Memory B cell (primary cell): Measurements from ENCODE around the gene KMT2A.
A peak's percentile ranks its signal among the peaks of the same experiment; 100 is the strongest.
"Not testable (repeated sequence)": the region's sequence is repeated elsewhere in the genome, so short reads cannot be mapped to it uniquely, and the experiment has no call there.

Experiments used
- ATAC-seq: fragments of 150-1000 bp; cut with Tn5 transposase; 2 replicates; pipeline ENCODE4 v1.10.0; 2021; ENCODE audit warnings: low read depth, mild to moderate bottlenecking, moderate library complexity
- DNase-seq, 2 donors: peaks; one replicate each; pipeline ENCODE4 v3.0.0; 2022; ENCODE audit warnings: low spot score in 2 of 2
- H3K27ac Mint-ChIP-seq: one replicate; pipeline ENCODE4 v1.8.0; 2022; ENCODE audit warnings: mild to moderate bottlenecking, moderate library complexity, mixed read lengths
- H3K27me3 Mint-ChIP-seq: one replicate; pipeline ENCODE4 v1.8.0; 2022; ENCODE audit warnings: mixed read lengths
- H3K36me3 Mint-ChIP-seq: one replicate; pipeline ENCODE4 v1.8.0; 2022; ENCODE audit warnings: mild to moderate bottlenecking, mixed read lengths
- H3K4me1 Mint-ChIP-seq: one replicate; pipeline ENCODE4 v1.8.0; 2022; ENCODE audit warnings: mixed read lengths
- H3K4me3 Mint-ChIP-seq: one replicate; pipeline ENCODE4 v1.8.0; 2022; ENCODE audit warnings: mild to moderate bottlenecking, moderate library complexity, mixed read lengths
- H3K9me3 Mint-ChIP-seq: one replicate; pipeline ENCODE4 v1.8.0; 2022; ENCODE audit warnings: mixed read lengths

The KMT2A gene

DNA sequence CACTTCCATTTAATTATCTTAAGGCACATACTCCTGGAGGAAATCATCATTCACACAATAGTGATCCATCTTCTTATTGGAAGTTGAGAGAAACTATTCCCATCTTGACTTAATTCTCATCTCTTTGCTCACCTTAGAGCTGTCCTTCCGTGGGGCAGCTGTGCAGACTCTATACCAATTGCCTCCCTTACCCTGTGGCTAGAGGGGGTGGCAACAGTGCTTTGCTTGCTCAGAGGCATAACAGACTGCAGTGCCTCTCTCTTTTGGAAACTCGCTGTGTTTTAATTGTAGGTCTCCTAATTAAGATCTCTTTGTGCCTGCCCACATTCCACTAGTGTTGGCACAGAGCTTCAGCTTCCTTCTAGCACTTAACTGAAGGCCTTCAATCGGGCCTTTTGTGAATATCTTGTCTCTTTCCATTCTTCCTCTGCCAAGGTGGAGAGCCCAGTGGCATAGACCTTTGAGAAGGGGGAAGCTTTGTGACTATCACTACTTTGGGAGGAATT is 5.5 kb downstream of the KMT2A start:
- DNase-seq, result no peak
- Mint-ChIP-seq H3K36me3 (peaks cover 5% of the 10 kb centered on the region), H3K4me1 (peaks cover 64% of the 10 kb centered on the region), H3K27me3 (no peaks in the 10 kb centered on the region), H3K9me3 (no peaks in the 10 kb centered on the region), H3K4me3 (no peak overlapping the region), H3K27ac (peak overlapping the region; percentile 10)
- no peak for ATAC-seq

DNA sequence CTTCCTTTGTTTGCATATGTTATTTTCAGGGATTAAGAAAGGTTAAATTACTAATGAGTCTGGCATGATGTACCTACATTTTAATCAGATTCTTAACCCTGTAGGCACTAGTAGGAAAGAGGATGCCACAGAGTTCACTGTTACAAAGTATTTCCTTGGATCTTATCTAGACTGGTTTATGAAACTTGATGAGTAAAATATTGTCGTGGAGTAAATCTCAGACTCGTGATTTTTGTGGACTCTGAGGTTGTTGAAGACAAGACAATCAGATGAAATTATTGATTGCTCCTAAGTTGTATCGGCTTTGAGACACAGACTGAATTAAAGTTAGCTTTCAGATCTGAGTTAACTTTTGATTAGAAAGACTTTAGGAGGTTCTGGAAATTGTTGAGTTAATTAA is 6.0 kb downstream of the KMT2A start:
- ATAC-seq, result no peak
- H3K27ac Mint-ChIP-seq, result peak overlapping the region; percentile 10
- peaks cover 7% of the 10 kb centered on the region for H3K36me3 Mint-ChIP-seq
- H3K4me1 Mint-ChIP-seq, result peaks cover 65% of the 10 kb centered on the region
- no peaks in the 10 kb centered on the region for H3K27me3 Mint-ChIP-seq
- H3K9me3 Mint-ChIP-seq, result no peaks in the 10 kb centered on the region
- H3K4me3 Mint-ChIP-seq, result peak overlapping the region; percentile 31
- DNase-seq, result no peak

GRCh38 chr11:118442908-118443589 is 6.8 kb downstream of the KMT2A start:
- H3K4me3 Mint-ChIP-seq, result no peak overlapping the region
- H3K27me3 Mint-ChIP-seq, result no peaks in the 10 kb centered on the region
- DNase-seq (no peak), ATAC-seq (no peak)
- peaks cover 10% of the 10 kb centered on the region for H3K36me3 Mint-ChIP-seq
- peak overlapping the region; percentile 10 for H3K27ac Mint-ChIP-seq
- no peaks in the 10 kb centered on the region for H3K9me3 Mint-ChIP-seq
- H3K4me1 Mint-ChIP-seq, result peaks cover 61% of the 10 kb centered on the region

DNA sequence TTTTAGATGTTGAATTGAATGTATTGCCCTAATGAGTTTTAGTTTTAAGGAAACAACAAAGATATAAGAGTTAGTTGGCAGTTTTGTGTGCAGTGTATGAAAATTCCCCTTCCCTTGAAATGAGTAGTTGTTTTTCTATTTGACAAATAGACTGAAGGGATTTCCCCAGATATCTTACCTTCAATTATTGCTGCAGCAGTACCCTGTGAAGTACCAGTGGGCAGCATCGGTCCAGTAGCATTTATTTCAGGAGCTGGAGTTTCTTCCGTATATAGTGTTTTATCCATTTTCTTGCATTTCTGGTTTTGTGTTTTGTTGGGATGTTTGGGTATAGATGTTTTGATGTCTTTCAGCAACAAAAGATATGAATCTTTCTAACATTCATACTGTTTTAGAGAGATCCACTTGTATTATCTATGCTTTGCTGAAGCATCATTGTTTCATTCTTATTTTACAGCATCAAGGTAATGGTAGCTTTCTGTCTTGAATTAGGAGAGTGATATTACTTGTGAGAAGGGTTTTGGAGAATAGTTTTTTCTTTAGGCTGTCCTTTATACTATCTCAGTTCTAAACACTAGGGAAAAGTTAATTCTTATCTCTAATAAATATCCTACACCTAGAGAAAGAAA is 7.4 kb downstream of the KMT2A start:
- H3K9me3 Mint-ChIP-seq, result no peaks in the 10 kb centered on the region
- no peak for DNase-seq

DNA sequence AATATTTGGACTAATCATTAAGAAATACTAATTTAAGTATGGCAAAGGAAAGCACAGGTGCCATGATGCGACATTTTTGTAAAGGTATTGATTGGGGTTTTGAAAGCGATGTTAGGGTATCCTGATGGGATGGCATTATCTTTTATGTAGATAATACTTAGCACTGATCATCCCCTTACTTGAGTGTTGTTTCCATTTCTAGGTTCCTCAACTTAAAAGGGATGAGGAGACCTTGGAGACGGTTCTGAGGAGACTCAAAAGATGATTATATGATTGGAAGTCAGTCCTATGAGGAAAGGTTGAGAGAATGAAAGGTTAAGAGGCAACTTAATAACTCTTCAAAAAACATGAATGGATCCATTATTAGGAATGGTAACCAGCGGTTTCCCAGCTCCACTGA is 11.1 kb downstream of the KMT2A start:
- Mint-ChIP-seq H3K4me1 (peaks cover 44% of the 10 kb centered on the region), H3K9me3 (no peaks in the 10 kb centered on the region), H3K4me3 (no peak overlapping the region), H3K27me3 (no peaks in the 10 kb centered on the region), H3K36me3 (peaks cover 20% of the 10 kb centered on the region), H3K27ac (peak overlapping the region; percentile 29)
- DNase-seq (no peak), ATAC-seq (no peak)

More for the DNA sequence above, 7.4 kb downstream of the KMT2A start:
- peak; percentile 59 for ATAC-seq
- Mint-ChIP-seq H3K27me3 (no peaks in the 10 kb centered on the region), H3K36me3 (peaks cover 10% of the 10 kb centered on the region), H3K27ac (peak overlapping the region; percentile 10), H3K4me3 (no peak overlapping the region), H3K4me1 (peaks cover 56% of the 10 kb centered on the region)

DNA sequence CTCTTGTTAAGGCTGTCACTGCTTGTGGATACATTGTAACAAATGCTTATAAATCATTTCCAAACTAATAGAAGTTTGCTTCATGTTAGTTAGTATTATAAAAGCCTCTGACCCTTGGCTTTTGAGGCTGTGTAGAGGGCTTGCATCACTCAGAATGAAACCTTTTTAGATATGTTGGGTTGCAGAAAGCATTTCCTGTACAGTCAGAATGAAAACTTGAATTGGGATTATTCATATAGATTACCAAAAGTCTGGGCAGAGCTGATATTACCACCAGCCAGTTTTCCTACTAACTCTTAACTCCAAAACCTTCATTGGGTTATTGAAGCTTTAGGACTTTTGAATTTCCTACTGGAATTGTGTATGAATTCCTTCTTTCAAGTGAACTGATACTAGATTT is 12.0 kb downstream of the KMT2A start:
- H3K4me3 Mint-ChIP-seq, result no peak overlapping the region
- no peak overlapping the region for H3K27ac Mint-ChIP-seq

DNA sequence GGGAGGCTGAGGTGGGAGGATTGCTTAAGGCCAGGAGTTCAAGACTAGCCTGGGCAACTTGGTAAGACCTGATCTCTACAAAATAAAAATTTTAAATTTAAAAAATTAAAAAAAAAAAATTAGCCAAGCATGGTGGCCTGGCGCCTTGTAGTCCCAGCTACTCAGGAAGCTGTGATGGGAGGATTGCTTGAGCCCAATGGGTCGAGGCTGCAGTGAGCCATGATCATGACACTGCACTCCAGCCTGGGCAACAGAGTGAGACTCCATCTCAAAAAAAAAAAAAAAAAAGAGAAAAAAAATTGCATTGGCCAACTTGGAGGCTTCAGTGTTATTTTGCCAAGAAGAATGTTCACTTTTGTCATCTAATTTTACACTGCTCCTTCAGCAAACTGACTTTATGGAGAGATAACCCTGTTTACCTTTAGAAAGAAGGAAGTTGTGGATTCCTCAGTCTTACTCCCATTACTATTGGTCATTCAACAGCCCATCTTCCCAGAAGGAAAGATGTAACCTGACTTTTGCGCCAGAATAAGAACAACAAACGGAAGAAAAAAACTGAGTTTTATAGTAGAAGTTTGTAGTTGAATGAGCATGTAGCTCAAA is 13.1 kb downstream of the KMT2A start:
- peak overlapping the region; percentile 88 for H3K27ac Mint-ChIP-seq
- no peak for ATAC-seq
- H3K4me1 Mint-ChIP-seq, result peaks cover 47% of the 10 kb centered on the region
- peaks cover 35% of the 10 kb centered on the region for H3K36me3 Mint-ChIP-seq
- no peaks in the 10 kb centered on the region for H3K9me3 Mint-ChIP-seq
- H3K4me3 Mint-ChIP-seq, result no peak overlapping the region
- no peaks in the 10 kb centered on the region for H3K27me3 Mint-ChIP-seq
- DNase-seq, result no peak

More for the DNA sequence above, 12.0 kb downstream of the KMT2A start:
- no peak for DNase-seq
- H3K4me1 Mint-ChIP-seq, result peaks cover 45% of the 10 kb centered on the region
- H3K27me3 Mint-ChIP-seq, result no peaks in the 10 kb centered on the region
- H3K9me3 Mint-ChIP-seq, result no peaks in the 10 kb centered on the region
- no peak for ATAC-seq
- H3K36me3 Mint-ChIP-seq, result peaks cover 25% of the 10 kb centered on the region

DNA sequence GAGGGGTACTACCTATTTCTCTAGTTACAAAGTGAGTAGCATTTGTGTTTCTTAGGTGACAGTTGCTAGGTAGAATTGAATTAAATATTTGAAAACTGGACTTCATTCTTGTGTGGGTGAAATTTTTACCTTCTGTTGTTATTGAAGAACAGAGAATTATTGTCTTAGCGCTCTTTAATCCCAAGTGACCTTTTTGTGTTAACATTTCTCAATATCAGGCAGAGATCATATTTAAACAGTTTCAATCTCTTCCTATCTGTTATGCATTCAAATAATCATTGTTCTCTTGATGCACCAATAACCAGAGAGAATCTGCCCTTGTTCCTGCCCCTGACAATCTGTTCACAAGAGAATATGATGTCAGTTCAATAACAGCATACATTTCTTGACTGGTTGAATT is 14.2 kb downstream of the KMT2A start:
- Mint-ChIP-seq H3K27ac (peak overlapping the region; percentile 88), H3K9me3 (no peaks in the 10 kb centered on the region), H3K4me3 (no peak overlapping the region), H3K4me1 (peaks cover 44% of the 10 kb centered on the region), H3K36me3 (peaks cover 33% of the 10 kb centered on the region), H3K27me3 (no peaks in the 10 kb centered on the region)
- ATAC-seq (no peak), DNase-seq (no peak)

DNA sequence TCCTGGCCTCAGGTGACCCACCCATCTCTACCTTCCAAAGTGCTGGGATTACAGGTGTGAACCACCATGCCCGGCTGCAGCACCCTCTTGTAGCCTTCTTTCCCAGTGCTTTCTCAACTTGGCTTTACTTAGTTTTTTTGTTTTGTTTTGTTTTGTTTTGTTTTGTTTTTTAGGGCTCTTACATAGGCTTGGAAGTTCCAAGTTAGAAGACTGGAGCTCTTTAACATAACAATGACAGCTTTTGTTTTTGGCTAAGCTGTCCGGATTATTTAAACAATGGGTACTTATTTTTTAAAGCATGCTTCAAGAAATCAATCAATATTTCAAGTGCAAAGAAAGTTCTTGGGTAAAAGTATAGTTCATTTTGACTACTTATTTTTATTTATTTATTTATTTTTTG is 25.9 kb downstream of the KMT2A start:
- H3K4me3 Mint-ChIP-seq, result no peak overlapping the region
- ATAC-seq (no peak), DNase-seq (no peak)
- no peaks in the 10 kb centered on the region for H3K9me3 Mint-ChIP-seq
- H3K4me1 Mint-ChIP-seq, result peaks cover 6% of the 10 kb centered on the region
- H3K27ac Mint-ChIP-seq, result no peak overlapping the region
- no peaks in the 10 kb centered on the region for H3K27me3 Mint-ChIP-seq
- peaks cover 5% of the 10 kb centered on the region for H3K36me3 Mint-ChIP-seq

- not testable (repeated sequence) for H3K27ac Mint-ChIP-seq, H3K4me1 Mint-ChIP-seq, DNase-seq, H3K27me3 Mint-ChIP-seq, H3K9me3 Mint-ChIP-seq, H3K4me3 Mint-ChIP-seq, ATAC-seq
- H3K36me3 Mint-ChIP-seq, result peaks cover 19% of the 10 kb centered on the region
Observed at GRCh38 chr11:118468968-118469367, 32.7 kb downstream of the KMT2A start.

DNA sequence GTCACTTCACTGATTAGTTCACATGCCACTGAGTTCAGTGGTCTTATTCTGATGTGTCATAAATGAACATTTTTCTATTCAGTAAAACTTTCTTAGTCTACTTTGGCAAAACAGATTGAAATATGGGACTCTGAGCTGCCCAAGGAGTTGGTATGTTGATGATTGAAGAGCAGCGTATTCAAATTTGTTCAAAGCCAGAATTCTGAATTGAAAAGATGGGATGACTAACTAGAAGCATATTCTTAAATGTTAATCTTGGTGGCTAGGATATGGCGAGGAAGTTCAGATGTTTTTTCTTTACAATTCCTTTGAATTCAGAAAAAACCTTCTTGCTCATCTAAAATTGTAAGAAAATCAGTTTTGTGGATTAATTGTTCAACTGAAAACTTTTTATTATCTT is 34.7 kb downstream of the KMT2A start:
- Mint-ChIP-seq H3K27ac (no peak overlapping the region), H3K36me3 (peaks cover 24% of the 10 kb centered on the region), H3K9me3 (no peaks in the 10 kb centered on the region), H3K4me1 (peaks cover 6% of the 10 kb centered on the region), H3K4me3 (no peak overlapping the region), H3K27me3 (no peaks in the 10 kb centered on the region)
- DNase-seq (no peak), ATAC-seq (no peak)

- H3K4me1 Mint-ChIP-seq, result peaks cover 6% of the 10 kb centered on the region
Observed at GRCh38 chr11:118473537-118473936, 37.2 kb downstream of the KMT2A start.

DNA sequence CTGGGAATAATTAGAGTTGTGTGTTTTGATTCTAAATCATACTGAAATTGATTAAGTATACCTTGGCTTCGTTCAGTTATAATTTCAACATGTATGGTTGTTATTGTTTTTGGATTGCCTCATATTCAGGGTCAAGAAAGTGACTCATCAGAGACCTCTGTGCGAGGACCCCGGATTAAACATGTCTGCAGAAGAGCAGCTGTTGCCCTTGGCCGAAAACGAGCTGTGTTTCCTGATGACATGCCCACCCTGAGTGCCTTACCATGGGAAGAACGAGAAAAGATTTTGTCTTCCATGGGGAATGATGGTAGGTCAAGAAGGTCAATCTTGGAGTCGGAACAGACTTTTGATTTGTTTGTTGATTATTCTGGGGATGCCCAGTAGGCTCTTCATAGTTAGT is 40.4 kb downstream of the KMT2A start:
- Mint-ChIP-seq H3K27me3 (no peaks in the 10 kb centered on the region), H3K27ac (peak overlapping the region; percentile 33), H3K4me3 (no peak overlapping the region), H3K36me3 (peaks cover 44% of the 10 kb centered on the region), H3K4me1 (peaks cover 6% of the 10 kb centered on the region), H3K9me3 (peaks cover 2% of the 10 kb centered on the region)
- DNase-seq, result no peak
- ATAC-seq, result no peak

More at GRCh38 chr11:118473537-118473936, 37.2 kb downstream of the KMT2A start:
- Mint-ChIP-seq H3K36me3 (peaks cover 39% of the 10 kb centered on the region), H3K9me3 (no peaks in the 10 kb centered on the region), H3K27ac (no peak overlapping the region), H3K27me3 (no peaks in the 10 kb centered on the region), H3K4me3 (no peak overlapping the region)
- DNase-seq (no peak), ATAC-seq (no peak)

DNA sequence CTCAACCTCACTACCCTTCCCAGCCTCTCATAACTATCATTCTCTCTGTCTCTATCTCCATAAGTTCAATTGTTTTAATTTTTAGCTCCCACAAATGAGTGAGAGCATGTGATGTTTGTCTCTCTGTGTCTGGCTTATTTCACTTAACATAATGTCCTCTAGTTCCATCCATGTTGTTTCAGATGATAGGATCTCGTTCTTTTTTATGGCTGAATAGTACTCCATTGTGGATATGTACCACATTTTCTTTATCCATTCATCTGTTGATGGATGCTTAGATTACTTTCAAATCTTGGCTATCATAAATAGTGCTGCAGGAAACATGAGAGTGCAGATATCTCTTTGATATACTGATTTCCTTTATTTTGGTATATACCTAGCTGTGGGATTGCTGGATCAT is 44.9 kb downstream of the KMT2A start:
- ATAC-seq, result not testable (repeated sequence)
- H3K27ac Mint-ChIP-seq, result peak overlapping the region; percentile 1

More for the DNA sequence above, 44.9 kb downstream of the KMT2A start:
- H3K9me3 Mint-ChIP-seq, H3K27me3 Mint-ChIP-seq, DNase-seq, H3K4me3 Mint-ChIP-seq, H3K4me1 Mint-ChIP-seq: not testable (repeated sequence)
- H3K36me3 Mint-ChIP-seq, result peaks cover 38% of the 10 kb centered on the region
